ENCODE results near the gene STON1. TPM values are rescaled to one million over a fixed set of nuclear protein-coding genes. Genes with fewer than 3 reads are reported as not detected.
A peak's percentile ranks its signal among the peaks of the same experiment; 100 is the strongest.

The STON1 gene
- total RNA-seq, 1 donor: 25.0 TPM

GRCh38 chr2:48567671-48568070 lies 37.7 kb downstream of the STON1 start:
- DNase-seq (ENCODE audit: low read depth): no peak
- no peak for TF ChIP-seq CTCF (IDR thresholded peaks at IDR 0.05; ENCODE audit: insufficient read depth, low read depth, low read length)

GRCh38 chr2:48568547-48568946 lies 38.6 kb downstream of the STON1 start:
- peak; percentile 60 for DNase-seq (ENCODE audit: low read depth)
- no peak overlapping the region for H3K4me3 ChIP-seq (ENCODE audit: low read depth, low read length)
- no peak for TF ChIP-seq CTCF (IDR thresholded peaks at IDR 0.05; ENCODE audit: insufficient read depth, low read depth, low read length)

More at GRCh38 chr2:48567671-48568070, 37.7 kb downstream of the STON1 start:
- H3K4me3 ChIP-seq (ENCODE audit: low read depth, low read length): no peak overlapping the region

- no peak for TF ChIP-seq CTCF (IDR thresholded peaks at IDR 0.05; ENCODE audit: insufficient read depth, low read depth, low read length)
- no peak overlapping the region for H3K4me3 ChIP-seq (ENCODE audit: low read depth, low read length)
- peak; percentile 21 for DNase-seq (ENCODE audit: low read depth)
These were observed 39.5 kb downstream of the STON1 start for GRCh38 chr2:48569433-48569832.

GRCh38 chr2:48572816-48573215 lies 42.9 kb downstream of the STON1 start:
- no peak for DNase-seq (ENCODE audit: low read depth)
- no peak for TF ChIP-seq CTCF (IDR thresholded peaks at IDR 0.05; ENCODE audit: insufficient read depth, low read depth, low read length)
- no peak overlapping the region for H3K4me3 ChIP-seq (ENCODE audit: low read depth, low read length)

GRCh38 chr2:48574353-48575287 lies 44.7 kb downstream of the STON1 start:
- no peak overlapping the region for H3K4me3 ChIP-seq (ENCODE audit: low read depth, low read length)
- TF ChIP-seq CTCF (IDR thresholded peaks at IDR 0.05; ENCODE audit: insufficient read depth, low read depth, low read length): no peak
- no peak for DNase-seq (ENCODE audit: low read depth)

- no peak for DNase-seq (ENCODE audit: low read depth)
- no peak for TF ChIP-seq CTCF (IDR thresholded peaks at IDR 0.05; ENCODE audit: insufficient read depth, low read depth, low read length)
- no peak overlapping the region for H3K4me3 ChIP-seq (ENCODE audit: low read depth, low read length)
These were observed 48.4 kb downstream of the STON1 start for GRCh38 chr2:48578313-48578712.

Measured in fibroblast of villous mesenchyme (primary cell).